ENCODE data around the gene NT5C3A.
A peak's percentile ranks its signal among the peaks of the same experiment; 100 is the strongest.
"Not testable (repeated sequence)": the region's sequence is repeated elsewhere in the genome, so short reads cannot be mapped to it uniquely, and the experiment has no call there.

NT5C3A gene

DNA sequence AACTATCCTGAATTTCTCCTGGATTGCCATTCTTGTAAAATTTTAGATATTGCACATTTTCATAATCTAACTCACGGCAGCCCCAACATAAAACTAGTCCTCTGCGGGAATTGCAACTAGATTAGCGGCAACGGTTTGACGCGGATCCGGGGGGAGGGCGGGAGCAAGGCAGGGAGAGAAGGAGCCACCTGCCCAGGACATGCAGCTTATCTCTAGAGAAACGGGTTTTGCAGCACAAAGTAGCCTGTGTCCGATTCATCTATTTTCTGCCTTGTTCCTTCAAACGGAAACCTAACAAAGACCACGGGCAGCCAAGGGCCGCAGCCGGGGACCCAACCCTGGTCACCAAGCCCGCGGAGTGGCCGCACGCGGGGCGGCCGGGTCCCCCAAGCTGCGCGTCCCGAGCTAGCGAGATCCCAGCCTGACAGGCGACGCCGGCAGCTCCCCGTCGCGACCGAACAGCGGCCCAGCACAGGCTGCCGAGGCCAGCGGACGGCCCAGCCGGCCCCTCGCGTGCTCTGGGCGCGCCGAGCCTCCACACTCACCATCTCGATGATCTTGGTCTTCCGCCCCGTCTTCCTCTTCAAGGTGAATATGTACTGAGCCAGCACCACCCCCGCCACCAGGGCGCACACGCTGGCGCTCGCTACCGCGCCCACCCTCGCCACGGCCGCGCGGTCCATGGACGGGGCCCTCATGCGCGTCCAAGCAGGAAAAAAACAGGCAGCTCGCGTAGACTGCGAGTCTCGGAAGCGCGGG is at the start of gene NT5C3A:
Gene NT5C3A, minus strand, starts transcription at position 754 of the 759 bp plus-strand sequence. Its CDS starts 71 bp downstream, at position 683.
- DNase-seq (ENCODE audit: low spot score) = peak; percentile 77

DNA sequence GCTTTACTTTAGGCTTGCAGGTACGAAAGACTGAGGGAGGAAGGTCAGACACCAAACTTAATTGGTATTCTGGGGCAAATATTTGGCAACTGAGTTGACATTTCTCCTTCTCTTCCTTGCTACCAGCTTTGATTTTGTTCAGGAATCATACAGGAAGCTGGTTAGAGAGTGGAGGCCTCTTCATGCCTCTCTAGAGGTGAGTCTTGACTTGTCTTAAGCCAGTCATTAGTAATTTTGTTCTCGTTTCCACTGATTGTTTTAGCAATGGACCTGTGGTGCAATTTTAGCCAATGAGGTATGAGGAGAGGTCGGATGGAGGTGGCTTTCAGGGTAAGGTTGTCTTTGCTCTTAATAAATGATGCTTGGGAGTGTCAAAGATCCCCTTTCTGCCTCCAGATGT is 49.0 kb upstream of the NT5C3A start:
- DNase-seq (ENCODE audit: low spot score) = no peak

DNA sequence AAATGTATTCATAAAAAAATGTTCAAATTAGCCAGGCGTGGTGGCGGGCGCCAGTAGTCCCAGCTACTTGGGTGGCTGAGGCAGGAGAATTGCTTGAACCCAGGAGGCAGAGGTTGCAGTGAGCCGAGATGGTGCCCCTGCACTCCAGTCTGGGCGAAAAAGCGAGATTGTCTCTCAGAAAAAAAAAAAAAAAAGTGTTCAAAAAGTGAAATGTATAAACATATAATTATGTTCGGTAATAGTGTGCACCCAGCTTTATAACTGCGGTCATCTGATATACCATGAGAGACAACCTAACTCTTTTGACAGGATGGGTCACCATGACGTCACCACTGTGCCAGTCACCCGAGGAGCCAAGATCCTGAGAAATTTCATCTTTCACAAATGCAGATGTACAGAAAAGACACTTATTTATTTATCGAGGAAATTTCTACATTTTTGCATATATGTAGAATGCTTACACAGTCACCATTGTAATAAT is 47.2 kb upstream of the NT5C3A start:
- no peak for DNase-seq (ENCODE audit: low spot score)

DNA sequence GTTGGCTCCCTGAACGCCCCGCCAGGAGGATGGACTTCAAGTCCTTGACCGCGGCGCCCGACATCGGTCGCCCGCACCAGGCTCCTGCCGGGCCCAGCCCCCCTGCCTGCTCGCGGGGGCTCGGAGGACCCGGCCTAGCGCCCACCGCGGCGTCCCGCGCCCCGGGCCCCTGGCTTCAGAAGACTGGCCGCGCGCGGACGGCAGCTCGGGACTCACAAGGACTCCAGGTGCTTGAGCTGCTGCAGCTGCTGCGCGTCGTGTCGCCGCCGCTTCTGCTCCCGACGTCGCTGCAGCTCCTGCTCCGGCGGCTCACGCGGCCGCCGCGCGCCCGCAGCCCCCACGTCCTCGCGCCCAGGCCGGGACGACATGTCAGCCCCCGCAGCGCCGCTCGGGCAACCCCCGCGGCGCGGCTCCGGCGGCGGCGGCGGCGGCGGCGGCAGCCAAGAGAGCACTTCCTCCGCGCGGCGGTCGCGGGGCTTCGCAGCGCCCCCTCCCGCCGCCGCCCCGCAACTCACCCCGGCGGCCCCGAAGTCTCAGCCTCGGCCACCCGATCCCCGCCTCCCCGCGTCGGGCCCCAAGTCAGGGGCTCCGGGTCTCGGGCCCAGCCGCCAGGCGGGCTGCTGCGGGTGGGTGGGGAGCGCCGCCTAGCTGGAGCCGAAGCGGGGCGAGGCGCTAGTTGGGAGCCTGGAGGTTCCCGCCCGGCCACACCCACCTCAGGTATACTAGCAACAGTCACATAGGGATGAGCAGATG is 46.6 kb upstream of the NT5C3A start, which contains the start of gene RP9:
Gene RP9, minus strand, starts transcription at position 400 of the 753 bp plus-strand sequence. Its CDS starts 32 bp downstream, at position 368.
- DNase-seq (ENCODE audit: low spot score) = peak; percentile 95

DNA sequence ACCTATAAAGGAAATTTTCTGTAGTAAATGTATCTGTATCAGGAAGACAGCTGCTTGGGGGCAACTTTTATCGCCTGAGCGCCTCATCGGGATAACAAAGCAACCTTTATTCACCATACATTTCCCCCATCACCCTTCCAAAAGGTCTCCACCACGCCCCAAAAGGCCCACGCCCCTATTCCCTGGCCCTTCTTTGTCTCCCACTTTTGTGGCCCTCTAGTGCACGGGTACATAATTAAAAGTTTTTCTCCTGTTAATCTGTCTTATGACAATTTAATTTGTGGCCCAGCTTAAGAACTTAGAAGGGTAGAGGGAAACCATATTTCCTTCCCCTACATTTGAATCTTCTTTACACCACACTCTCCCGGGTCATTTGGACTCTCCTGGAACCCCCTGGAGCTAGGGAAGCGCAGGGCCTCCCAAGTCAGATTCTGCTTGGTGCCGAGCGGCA is 46.0 kb upstream of the NT5C3A start:
- no peak for DNase-seq (ENCODE audit: low spot score)

DNA sequence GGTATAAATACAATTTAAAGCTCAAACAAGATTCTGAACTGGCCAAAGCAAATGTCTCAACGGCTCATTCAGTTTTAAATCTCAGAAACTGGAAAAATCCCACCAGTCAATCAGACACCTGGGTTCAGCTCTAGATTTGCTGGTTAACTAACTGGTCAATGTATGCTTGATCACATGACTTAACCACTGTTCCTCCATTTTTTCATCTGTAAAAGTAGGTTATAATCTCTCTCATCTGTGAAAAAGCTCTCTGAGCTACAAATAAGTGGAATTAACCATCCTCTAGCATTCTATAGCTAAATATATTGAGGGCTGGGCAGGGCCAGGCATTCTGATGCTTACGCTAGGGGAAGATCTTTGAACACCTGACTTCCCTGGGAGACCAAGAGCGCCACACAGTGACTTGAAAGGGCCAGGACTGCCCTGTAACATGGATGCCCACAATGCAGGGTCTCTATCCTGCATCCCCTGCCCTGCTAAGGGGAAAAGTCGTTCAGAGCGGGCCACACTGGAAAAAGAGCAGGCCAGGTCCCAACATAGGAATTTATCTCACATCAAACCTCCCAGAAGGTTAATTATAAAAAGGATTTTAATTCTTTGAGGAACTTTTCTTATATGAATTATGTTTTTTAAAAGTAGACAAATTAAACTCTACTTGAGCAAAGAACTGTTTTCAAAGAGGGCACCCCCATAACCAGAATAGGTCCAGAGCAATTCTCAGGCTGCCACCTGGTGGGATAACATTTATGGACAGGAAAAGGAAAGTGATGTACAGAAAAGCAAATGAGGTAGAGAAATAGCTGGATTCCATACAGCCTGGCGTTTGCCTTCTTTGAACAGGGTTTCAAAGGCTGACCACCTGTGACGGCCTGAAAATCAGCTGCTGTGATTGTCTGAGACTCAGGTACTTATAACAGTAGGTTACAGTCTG is 44.8 kb upstream of the NT5C3A start:
- peak; percentile 61 for DNase-seq (ENCODE audit: low spot score)

DNA sequence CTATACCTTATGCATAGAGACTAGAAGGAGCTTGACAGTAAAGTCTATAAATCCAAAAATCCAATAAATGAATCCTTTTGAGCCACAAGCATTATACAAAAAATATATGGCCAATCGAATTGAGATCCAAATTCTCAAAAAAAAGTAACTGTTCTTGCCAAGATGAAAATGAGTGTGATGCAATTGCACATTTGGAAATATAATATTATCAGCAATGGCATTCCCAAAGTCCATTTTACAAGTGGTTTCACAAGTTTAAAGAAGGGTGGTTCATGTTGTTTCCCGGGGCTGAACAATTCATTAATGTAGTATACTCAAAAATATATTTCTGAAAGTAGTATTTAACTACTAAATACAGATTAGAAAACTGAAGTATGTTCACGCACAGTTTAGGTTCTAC is 39.3 kb upstream of the NT5C3A start:
- no peak for DNase-seq (ENCODE audit: low spot score)

DNA sequence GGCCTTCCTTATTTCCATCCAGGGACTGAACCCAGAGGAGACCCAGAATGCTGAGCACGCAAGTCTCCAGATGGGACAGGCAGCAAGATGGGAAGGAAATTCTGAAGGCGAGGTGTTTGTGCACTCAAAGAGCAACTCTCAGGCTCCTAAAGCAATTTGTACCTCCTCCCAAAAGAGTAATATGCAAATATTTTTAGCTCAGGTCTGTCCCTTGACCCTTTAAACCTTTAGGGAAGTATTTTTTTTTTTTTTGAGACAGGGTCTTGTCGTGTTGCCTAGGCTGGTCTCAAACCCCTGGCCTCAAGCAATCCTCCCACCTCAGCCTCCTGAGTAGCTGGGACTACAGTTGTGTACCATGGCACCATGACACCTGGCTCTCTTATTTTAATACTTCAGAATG is 38.2 kb upstream of the NT5C3A start:
- no peak for DNase-seq (ENCODE audit: low spot score)

DNA sequence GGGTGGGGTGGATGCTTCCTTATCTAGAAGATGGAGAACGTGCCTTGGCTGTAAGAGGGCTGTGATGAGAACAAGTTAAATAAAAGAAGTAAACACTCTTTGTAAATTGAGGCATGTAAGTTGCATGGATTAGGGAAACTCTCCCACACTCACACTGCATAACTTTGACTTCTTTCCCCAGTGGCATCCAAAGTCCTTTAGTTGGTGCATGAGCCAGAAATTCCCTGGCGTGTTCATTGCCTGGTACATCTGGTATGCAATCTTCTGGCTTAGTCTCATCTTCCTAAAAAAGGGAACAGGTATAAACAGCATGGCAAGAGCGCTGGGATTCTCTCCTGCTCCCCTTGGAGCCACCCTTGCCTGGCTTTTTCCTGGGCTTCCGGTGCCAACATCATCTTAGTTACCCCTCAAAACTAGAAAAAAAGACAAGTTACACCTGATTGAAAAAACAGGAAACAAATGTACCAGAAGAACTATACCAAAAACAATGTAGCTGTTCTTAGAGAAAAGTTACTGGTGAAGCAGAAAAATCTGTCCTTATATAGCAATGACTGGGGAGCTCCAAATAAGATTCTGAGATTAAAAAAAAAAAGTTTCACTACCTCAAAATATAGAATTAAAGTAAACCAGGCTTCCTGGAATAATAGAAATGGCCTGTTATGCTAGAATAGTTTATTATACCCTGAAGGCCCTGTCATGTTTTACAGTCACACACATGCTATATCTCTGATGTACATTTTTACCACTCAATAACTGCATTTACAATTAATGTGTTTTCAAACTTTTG is 36.8 kb upstream of the NT5C3A start:
- DNase-seq (ENCODE audit: low spot score) = no peak

DNA sequence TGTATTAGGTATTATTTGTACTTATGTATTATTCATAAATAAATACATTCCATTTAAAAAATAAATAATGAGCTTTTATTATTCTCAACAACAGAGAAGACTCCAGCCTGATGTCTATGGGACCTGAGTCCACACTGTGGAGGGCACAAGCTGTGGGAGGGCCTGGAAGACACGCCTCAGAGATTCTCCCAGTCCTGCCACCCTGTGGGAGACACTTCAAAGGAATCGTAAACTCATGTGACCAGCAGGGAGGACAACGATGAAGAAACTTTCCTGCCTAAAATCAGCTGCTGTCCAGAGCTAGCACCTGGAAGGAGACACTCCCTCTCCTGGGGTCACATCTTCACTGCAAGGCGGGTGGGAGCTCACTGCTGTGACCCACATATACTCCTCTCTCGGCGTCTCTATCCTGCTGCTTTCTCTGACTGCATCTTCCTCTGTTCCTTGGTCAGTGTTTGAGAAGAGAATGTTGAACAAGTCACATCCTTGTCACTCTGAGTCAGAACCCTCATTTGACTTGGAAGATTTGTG is 32.2 kb upstream of the NT5C3A start:
- not testable (repeated sequence) for DNase-seq (ENCODE audit: low spot score)

DNA sequence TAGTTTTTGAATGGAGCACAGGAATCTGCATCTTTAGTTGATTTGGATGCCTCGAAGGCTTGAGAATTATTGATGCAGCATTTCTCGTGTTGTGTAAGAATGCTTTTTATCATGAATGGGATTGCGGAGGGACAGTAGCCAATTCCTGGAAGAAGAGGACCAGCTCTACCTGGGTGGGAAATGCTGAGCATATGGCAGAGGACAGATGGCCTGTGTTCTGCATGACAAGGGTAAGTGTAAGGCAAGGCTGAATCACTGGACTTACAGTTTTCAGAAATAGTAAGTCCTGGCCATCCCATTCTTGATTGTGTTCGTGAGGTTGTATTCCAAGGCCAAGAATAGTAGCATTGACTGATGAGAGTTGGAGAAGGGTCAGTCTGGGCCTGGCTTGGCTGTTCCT is 30.7 kb upstream of the NT5C3A start:
- DNase-seq (ENCODE audit: low spot score) = no peak

DNA sequence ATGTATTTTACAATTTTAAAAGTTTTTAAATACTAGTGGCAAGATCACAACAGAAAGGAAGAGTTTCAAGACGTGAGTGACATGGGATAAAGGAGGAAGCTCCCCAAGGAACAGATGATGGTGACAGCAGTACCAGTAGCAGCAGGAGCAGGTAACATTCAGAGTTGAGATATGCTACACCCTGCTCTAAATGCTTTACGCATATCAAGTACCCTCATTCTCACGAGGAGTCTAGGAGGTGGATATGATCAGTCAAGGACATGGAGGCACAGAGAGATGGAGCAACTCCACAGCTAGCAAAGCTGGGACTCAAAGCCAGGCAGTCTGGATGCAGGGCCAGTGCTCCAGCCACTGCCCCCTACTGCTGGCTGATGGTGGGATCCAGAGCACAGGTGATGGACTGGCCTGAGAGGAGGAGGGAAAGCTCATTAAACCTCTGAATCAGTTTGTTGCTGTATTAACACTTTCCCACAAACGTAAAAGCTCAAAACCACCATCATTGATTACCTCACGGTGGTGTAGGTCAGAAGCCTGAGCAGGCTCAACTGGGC is 29.1 kb upstream of the NT5C3A start:
- DNase-seq (ENCODE audit: low spot score) = no peak

DNA sequence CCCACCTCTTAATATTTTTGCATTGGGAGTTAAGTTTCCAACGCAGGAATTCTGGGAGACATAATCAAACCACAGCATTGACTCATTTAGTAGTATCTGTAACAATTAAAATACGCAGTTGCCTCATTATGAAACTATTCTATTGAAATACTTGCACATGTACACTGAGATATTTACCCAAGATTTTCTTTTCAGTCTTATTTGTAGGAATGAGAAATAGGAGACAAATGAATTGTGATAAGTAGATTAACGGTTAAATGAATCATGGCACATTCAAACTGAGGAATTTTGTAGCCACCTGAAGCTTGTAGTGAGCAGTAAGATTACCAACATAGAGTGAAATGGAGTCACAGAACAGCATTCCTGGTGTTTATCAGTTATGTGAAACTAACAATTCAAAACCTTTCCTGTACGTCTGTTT is 28.5 kb upstream of the NT5C3A start:
- no peak for DNase-seq (ENCODE audit: low spot score)

DNA sequence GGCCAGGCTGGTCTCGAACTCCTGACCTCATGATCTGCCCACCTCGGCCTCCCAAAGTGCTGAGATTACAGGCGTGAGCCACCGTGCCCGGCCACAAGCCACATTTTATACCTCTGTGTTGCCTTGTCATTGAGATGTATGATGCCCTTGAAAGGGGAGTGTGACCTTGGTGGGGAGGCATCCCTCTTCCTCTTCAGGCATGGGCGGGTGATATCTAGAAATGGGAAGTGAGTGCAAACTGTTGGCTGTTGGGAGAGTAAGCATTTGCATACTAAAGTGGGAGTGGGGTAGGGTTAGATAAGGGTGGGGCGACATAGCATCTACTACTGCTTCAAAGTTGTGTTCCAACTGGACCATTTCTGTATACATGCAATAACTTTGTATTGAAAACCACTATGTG is 26.6 kb upstream of the NT5C3A start:
- DNase-seq (ENCODE audit: low spot score) = no peak

DNA sequence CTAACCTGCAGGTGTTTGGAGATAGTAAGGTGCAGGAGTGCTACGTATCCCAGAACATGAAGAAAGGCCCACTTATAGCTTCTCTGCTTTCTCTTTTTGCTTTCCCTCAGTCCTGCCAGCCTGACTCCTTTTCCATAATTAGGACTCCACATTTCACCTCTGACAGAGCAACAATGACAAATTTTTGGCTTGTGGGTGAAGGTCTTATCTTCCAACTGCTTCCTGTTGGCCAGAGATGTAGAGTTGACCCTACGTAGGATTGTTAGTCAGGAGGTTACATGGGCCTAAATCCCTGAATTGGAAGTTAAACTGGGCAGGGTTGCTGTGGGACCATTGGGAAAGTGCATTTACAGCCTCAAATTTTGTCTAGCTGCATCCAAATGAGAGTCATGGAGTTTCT is 25.3 kb upstream of the NT5C3A start:
- no peak for DNase-seq (ENCODE audit: low spot score)

DNA sequence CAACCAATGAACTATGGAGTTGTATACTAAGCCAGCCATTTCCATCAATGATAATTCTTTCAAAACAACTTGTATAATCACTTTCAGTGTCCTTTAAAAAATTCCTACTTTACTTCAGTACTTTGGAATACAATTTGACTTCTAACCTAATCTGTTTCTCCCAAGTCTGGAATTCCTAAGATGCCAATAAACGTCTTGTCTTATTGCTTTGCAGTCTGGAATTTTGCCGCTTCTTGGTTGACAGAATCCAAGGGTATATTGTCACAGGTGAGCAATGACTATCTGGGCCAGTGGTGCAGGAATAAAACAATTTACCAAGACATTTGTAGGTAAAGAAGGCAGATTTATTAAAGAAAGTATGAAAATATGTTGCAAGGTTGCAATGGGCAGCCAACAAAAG is 24.8 kb upstream of the NT5C3A start:
- no peak for DNase-seq (ENCODE audit: low spot score)

DNA sequence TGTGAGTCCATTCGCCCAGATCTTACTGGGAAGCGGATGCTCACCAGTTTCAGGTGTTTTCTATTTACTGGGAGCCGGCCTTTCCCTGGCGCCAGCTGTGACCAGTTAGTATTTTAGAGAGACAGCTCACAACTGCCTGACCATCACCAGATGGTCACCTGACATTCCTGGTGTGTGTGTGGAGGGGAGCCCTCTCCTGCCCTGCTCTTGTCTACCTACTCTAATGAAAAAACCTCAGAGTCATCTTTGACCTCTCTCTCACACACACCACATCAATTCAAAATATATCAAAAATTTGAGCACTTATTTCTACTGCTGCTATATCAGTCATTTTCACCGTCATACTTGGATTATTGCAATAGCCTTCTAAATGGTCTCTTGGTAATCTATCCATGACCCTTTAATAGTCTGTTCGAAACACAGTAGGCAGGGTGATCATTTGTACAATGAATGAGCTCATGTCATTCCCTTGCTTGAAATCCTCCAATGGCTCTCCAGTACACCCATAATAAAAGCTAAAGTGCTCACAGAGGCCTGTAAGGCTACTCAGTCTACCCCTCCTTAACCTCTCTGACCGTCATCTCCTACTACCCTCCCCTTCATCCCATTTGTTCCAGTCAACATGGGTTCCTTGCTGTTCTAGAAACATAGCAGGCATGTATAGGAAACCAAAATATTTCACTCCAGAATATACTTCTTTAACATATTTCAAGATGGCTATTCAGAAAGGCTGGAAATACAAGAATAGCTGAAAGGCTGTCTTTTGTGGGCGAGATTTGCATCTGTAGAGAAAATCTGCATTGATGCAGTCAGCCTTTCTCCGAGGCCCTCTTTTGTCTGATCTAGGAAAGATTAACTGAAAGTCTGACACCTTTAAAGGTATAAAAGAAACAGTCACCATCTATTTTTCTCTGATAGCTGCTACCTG is 17.5 kb upstream of the NT5C3A start:
- DNase-seq (ENCODE audit: low spot score) = no peak

DNA sequence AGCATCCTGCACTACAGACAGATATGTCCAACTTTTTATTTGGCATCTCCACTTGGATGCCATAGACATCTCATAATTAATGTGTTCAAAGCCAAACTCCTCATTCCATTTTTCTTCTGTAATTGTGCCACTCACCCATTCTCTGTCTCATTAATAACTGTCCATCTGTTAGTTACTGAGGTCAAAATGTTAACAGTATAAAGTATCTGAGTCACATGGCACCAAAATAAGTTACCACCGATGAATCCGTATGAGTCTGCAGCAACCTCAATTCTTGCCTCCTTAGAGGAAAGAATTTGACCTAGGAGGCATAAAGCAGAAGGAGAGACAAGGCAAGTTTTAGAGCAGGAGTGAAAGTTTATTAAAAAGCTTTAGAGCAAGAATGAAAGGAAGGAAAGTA is 16.5 kb upstream of the NT5C3A start:
- no peak for DNase-seq (ENCODE audit: low spot score)

DNA sequence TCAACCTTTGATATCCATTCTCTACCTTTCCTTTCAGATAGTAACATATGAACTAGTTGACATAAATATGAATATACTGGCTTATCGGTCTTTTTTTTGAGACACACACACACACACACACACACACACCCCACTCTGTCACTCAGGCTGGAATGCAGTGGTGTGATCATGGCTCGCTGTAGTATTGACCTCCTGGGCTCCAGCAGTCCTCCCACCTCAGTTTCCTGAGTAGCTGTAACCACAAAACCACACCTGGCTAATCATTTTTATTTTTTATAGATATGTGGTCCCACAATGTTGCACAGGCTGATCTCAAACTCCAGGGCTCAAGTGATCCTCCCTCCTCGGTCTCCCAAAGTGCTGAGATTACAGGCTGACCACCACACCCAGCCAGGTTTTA is 14.2 kb upstream of the NT5C3A start:
- no peak for DNase-seq (ENCODE audit: low spot score)
